WTC11 (cell line): ENCODE results near the gene GALR3. TPM values are rescaled to one million over a fixed set of nuclear protein-coding genes. Genes with fewer than 3 reads are reported as not detected.

Experiments
- ATAC-seq: fragments of 200-7000 bp; cut with Tn5 transposase; 2 replicates; pipeline ENCODE4 v1.10.0; 2021; ENCODE audit warnings: mild to moderate bottlenecking, moderate library complexity
- CTCF ChIA-PET: fragments of 300-600 bp; sonication (Branson Sonifier 250); formaldehyde crosslinking; loops from one replicate; lab custom pipeline; 2021; ENCODE audit warnings: antibody characterized with exemption; lab: Charles Lee
- POLR2A ChIA-PET: fragments of 350-600 bp; sonication (Branson Sonifier 250); formaldehyde crosslinking; loops from one replicate; lab custom pipeline; 2021; ENCODE audit warnings: antibody characterized with exemption; lab: Charles Lee
- DNase-seq: peaks from one replicate; pipeline ENCODE4 v3.0.0; 2021; ENCODE audit warnings: low spot score
- H3K27ac Mint-ChIP-seq: 2 replicates; pipeline ENCODE4 v1.8.0; 2021; ENCODE audit warnings: mixed read lengths
- H3K27me3 Mint-ChIP-seq: 2 replicates; pipeline ENCODE4 v1.8.0; 2021; ENCODE audit warnings: low read depth, mild to moderate bottlenecking, moderate library complexity, mixed read lengths
- H3K36me3 Mint-ChIP-seq: 2 replicates; pipeline ENCODE4 v1.8.0; 2021; ENCODE audit warnings: mixed read lengths
- H3K4me1 Mint-ChIP-seq: 2 replicates; pipeline ENCODE4 v1.8.0; 2022; ENCODE audit warnings: mixed read lengths
- H3K4me3 Mint-ChIP-seq: 2 replicates; pipeline ENCODE4 v1.8.0; 2021; ENCODE audit warnings: mild to moderate bottlenecking, moderate library complexity, mixed read lengths
- H3K9me3 Mint-ChIP-seq: 2 replicates; pipeline ENCODE4 v1.8.0; 2021; ENCODE audit warnings: mixed read lengths
- AR ChIP-seq: fragments of 250-450 bp; sonication (Bioruptor Pico); IDR thresholded peaks from 2 replicates; pipeline ENCODE4 v1.9.0; 2021; ENCODE audit warnings: mild to moderate bottlenecking
- CREB1 ChIP-seq: sonication (generic); formaldehyde crosslinking; IDR thresholded peaks from 2 replicates; pipeline ENCODE4 v1.8.0; 2023; ENCODE audit warnings: mild to moderate bottlenecking, missing genetic modification reagents
- CREM ChIP-seq: sonication (generic); formaldehyde crosslinking; IDR thresholded peaks from 2 replicates; pipeline ENCODE4 v1.8.1; 2022; ENCODE audit warnings: mild to moderate bottlenecking, missing genetic modification reagents, moderate library complexity
- ELF4 ChIP-seq: sonication (generic); formaldehyde crosslinking; IDR thresholded peaks from 2 replicates; pipeline ENCODE4 v1.8.1; 2022; ENCODE audit warnings: low read depth, mild to moderate bottlenecking, moderate library complexity, missing genetic modification reagents
- ESRRA ChIP-seq: sonication (generic); formaldehyde crosslinking; IDR thresholded peaks from 2 replicates; pipeline ENCODE4 v1.8.1; 2022; ENCODE audit warnings: mild to moderate bottlenecking, missing genetic modification reagents, borderline replicate concordance
- FOXJ3 ChIP-seq: sonication (generic); formaldehyde crosslinking; IDR thresholded peaks from 2 replicates; pipeline ENCODE4 v1.9.0; 2021; ENCODE audit warnings: missing genetic modification reagents, mild to moderate bottlenecking, borderline replicate concordance
- MXD4 ChIP-seq: fragments of 250-450 bp; sonication (Bioruptor Pico); IDR thresholded peaks from 2 replicates; pipeline ENCODE4 v1.8.0; 2021; ENCODE audit warnings: mild to moderate bottlenecking, moderate library complexity, borderline replicate concordance
- OVOL2 ChIP-seq: fragments of 250-450 bp; sonication (Bioruptor Pico); IDR thresholded peaks from 2 replicates; pipeline ENCODE4 v1.9.0; 2021; ENCODE audit warnings: mild to moderate bottlenecking, borderline replicate concordance
- SMAD4 ChIP-seq: sonication (generic); formaldehyde crosslinking; IDR thresholded peaks from 2 replicates; pipeline ENCODE4 v1.8.0; 2022; ENCODE audit warnings: mild to moderate bottlenecking, missing genetic modification reagents
- STAT6 ChIP-seq: sonication (generic); formaldehyde crosslinking; conservative IDR thresholded peaks from 2 replicates; pipeline ENCODE4 v1.8.1; 2023; ENCODE audit warnings: mild to moderate bottlenecking, low read depth, missing genetic modification reagents, moderate library complexity
- ZNF138 ChIP-seq: sonication (generic); formaldehyde crosslinking; conservative IDR thresholded peaks from 2 replicates; pipeline ENCODE4 v1.8.1; 2022; ENCODE audit warnings: mild to moderate bottlenecking, moderate library complexity, missing genetic modification reagents
- ZNF263 ChIP-seq: sonication (generic); formaldehyde crosslinking; IDR thresholded peaks from 2 replicates; pipeline ENCODE4 v1.8.1; 2022; ENCODE audit warnings: low read depth, mild to moderate bottlenecking, moderate library complexity, missing genetic modification reagents
- ZNF396 ChIP-seq: fragments of 250-450 bp; sonication (Bioruptor Pico); IDR thresholded peaks from 2 replicates; pipeline ENCODE4 v1.8.0; 2021; ENCODE audit warnings: mild to moderate bottlenecking, moderate library complexity, borderline replicate concordance
- ZNF416 ChIP-seq: fragments of 250-450 bp; sonication (Bioruptor Pico); IDR thresholded peaks from 2 replicates; pipeline ENCODE4 v1.9.0; 2021; ENCODE audit warnings: mild to moderate bottlenecking, inconsistent platforms
- ZNF532 ChIP-seq: fragments of 250-450 bp; sonication (Bioruptor Pico); IDR thresholded peaks from 2 replicates; pipeline ENCODE4 v1.9.0; 2021; ENCODE audit warnings: mild to moderate bottlenecking, borderline replicate concordance
- total RNA-seq: library from RNA; stranded (reverse); gene quantifications from 3 replicates; pipeline ENCODE4 v1.2.3, GENCODE V29; 2021
- TF ChIP-seq, protein P1 (sequence below): sonication (generic); formaldehyde crosslinking; IDR thresholded peaks from 2 replicates; pipeline ENCODE4 v1.8.0; 2023; ENCODE audit warnings: missing genetic modification reagents
- TF ChIP-seq, protein P2 (sequence below): fragments of 250-450 bp; sonication (Bioruptor Pico); IDR thresholded peaks from 2 replicates; pipeline ENCODE4 v1.9.0; 2021; ENCODE audit warnings: mild to moderate bottlenecking
- TF ChIP-seq, protein P3 (sequence below): fragments of 250-450 bp; sonication (Bioruptor Pico); conservative IDR thresholded peaks from 2 replicates; pipeline ENCODE4 v1.9.0; 2021; ENCODE audit warnings: mild to moderate bottlenecking

The GALR3 gene
- total RNA-seq, 1 experiment from 2014 or later = 0.79 TPM

DNA sequence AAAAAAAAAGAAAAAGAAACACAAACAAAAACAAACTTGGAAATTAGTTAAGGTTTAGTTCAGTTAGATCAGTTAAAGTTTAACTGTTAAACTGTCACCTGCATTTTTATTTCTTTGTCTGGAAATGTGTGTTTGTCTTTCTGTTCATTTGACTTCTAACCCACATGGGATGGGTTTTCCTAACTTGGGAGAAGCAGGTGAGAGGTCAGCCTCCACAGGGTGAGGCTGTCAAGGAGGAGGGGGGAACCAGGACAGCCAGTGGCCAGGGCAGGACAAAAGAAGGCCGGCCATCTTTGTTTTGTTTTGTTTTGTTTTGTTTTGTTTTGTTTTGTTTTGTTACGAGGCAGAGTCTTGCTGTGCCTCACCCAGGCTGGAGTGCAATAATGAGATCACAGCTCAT lies 28.8 kb upstream of the GALR3 start:
- Mint-ChIP-seq H3K36me3 (no peaks in the 10 kb centered on the region), H3K27ac (no peak overlapping the region), H3K27me3 (peaks cover 65% of the 10 kb centered on the region), H3K9me3 (no peaks in the 10 kb centered on the region), H3K4me3 (no peak overlapping the region), H3K4me1 (no peaks in the 10 kb centered on the region)
- DNase-seq (no peak), ATAC-seq (no peak)
- ChIA-PET CTCF (interaction anchor here (2.0 kb wide), 1 partner anchor 23 kb away, joined by 5 read pairs; no protein-coding TSS in a partner anchor), POLR2A (no interaction called here)
- TF ChIP-seq ZNF263 (CRISPR knock-in tag) (no peak), CREB1 (CRISPR knock-in tag) (no peak), AR (no peak), ZNF532 (no peak), SMAD4 (CRISPR knock-in tag) (no peak), MXD4 (no peak), ZNF396 (no peak), FOXJ3 (CRISPR knock-in tag) (no peak), CREM (CRISPR knock-in tag) (no peak), ZNF138 (CRISPR knock-in tag) (no peak), ELF4 (CRISPR knock-in tag) (no peak), STAT6 (CRISPR knock-in tag) (no peak), OVOL2 (CRISPR knock-in tag) (no peak), ESRRA (CRISPR knock-in tag) (no peak), ZNF416 (CRISPR knock-in tag) (no peak)
- TF ChIP-seq, protein P1, sequence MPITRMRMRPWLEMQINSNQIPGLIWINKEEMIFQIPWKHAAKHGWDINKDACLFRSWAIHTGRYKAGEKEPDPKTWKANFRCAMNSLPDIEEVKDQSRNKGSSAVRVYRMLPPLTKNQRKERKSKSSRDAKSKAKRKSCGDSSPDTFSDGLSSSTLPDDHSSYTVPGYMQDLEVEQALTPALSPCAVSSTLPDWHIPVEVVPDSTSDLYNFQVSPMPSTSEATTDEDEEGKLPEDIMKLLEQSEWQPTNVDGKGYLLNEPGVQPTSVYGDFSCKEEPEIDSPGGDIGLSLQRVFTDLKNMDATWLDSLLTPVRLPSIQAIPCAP = no peak
- TF ChIP-seq, protein P2, sequence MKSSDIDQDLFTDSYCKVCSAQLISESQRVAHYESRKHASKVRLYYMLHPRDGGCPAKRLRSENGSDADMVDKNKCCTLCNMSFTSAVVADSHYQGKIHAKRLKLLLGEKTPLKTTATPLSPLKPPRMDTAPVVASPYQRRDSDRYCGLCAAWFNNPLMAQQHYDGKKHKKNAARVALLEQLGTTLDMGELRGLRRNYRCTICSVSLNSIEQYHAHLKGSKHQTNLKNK = no peak
- TF ChIP-seq, protein P3, sequence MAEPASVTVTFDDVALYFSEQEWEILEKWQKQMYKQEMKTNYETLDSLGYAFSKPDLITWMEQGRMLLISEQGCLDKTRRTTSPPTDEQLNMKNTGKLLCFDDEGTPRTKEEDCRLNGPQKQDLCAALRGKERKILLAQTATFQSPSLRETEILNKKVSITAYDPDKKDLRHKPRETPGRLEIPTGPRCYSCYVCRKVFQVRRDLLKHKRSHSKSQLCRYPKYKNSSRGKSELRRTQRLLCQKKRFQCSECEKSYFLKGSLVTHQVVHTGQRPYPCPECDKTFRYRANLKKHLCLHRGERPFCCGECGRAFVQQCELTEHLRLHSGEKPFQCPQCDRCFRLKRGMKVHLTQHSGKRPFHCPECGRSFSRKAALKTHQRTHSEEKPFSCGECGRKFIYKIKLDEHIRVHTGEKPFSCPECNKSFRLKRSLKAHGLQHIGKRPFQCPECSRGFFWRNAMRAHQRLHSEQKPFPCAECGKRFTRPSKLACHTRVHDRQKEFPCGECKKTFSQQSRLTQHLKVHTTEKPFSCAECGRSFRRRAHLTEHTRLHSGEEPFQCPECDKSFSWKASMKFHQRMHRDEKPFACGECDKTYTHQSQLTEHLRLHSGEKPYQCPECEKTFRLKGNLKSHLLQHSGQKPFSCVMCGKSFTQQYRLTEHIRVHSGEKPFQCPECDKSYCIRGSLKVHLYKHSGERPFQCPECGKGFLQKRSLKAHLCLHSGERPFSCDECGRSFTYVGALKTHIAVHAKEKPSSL (CRISPR knock-in tag) = no peak
